Panc1 (cell line): ENCODE results near the gene STX18. TPM values are rescaled to one million over a fixed set of nuclear protein-coding genes. Genes with fewer than 3 reads are reported as not detected.

Experiments
- ATAC-seq: fragments of 200-7000 bp; cut with Tn5 transposase; 2 replicates; pipeline ENCODE4 v1.9.1; 2020; ENCODE audit warnings: mild to moderate bottlenecking, moderate library complexity
- BruUV-seq: library from RNA; stranded (reverse); fragments of 400-500 nt; replicated peaks from 2 replicates; lab custom pipeline; 2021; lab: Mats Ljungman, UMichigan
- CTCF ChIA-PET: fragments of 300-600 bp; sonication (Branson Sonifier 250); formaldehyde crosslinking; loops from one replicate; lab custom pipeline; 2022; ENCODE audit warnings: antibody characterized with exemption; lab: Charles Lee
- POLR2A ChIA-PET: fragments of 300-600 bp; sonication (Branson Sonifier 250); formaldehyde crosslinking; loops from one replicate; lab custom pipeline; 2022; ENCODE audit warnings: antibody characterized with exemption; lab: Charles Lee
- DNase-seq: peaks from one replicate; pipeline ENCODE4 v3.0.0-alpha.2; 2010; ENCODE audit warnings: low read depth, low spot score
- H3K27ac ChIP-seq: 2 replicates; pipeline ENCODE4 v1.5.1; 2011; ENCODE audit warnings: mild to moderate bottlenecking, low read length, inconsistent platforms
- H3K27me3 ChIP-seq: fragments of 200-500 bp; sonication (Bioruptor generic); 2 replicates; pipeline ENCODE4 v1.6.0; 2014; ENCODE audit warnings: low read length, inconsistent platforms; ENCODE audit not compliant: control insufficient read depth, insufficient read depth
- H3K36me3 ChIP-seq: fragments of 200-500 bp; sonication (Bioruptor generic); 2 replicates; pipeline ENCODE4 v1.5.1; 2014; ENCODE audit warnings: inconsistent platforms, mild to moderate bottlenecking, low read length, moderate library complexity; ENCODE audit not compliant: control insufficient read depth, insufficient read depth
- H3K4me1 ChIP-seq: 2 replicates; pipeline ENCODE4 v1.5.1; 2011; ENCODE audit warnings: inconsistent platforms, mild to moderate bottlenecking, low read length, moderate library complexity; ENCODE audit not compliant: control insufficient read depth, insufficient read depth
- H3K4me3 ChIP-seq, 2 experiments: 2 replicates each; pipeline ENCODE4 v1.5.1; 2011 to 2012; ENCODE audit warnings: low read depth in 2 of 2, low read length in 2 of 2, mild to moderate bottlenecking in 2 of 2, inconsistent platforms in 1 of 2, moderate library complexity in 1 of 2
- H3K9me3 ChIP-seq: fragments of 200-500 bp; sonication (Bioruptor generic); 2 replicates; pipeline ENCODE4 v1.5.1; 2014; ENCODE audit warnings: low read depth, mild to moderate bottlenecking, inconsistent platforms, low read length, moderate library complexity; ENCODE audit not compliant: control insufficient read depth, insufficient read depth
- CTCF ChIP-seq: fragments of 450-650 bp; IDR thresholded peaks from 2 replicates; pipeline ENCODE4 v1.5.1; 2017; ENCODE audit warnings: mild to moderate bottlenecking
- POLR2AphosphoS5 ChIP-seq: IDR thresholded peaks from 2 replicates; pipeline ENCODE4 v1.6.1; 2012; ENCODE audit warnings: mild to moderate bottlenecking, low read depth, low read length, moderate library complexity
- REST ChIP-seq, 2 experiments: IDR thresholded peaks; 2 replicates each; pipeline ENCODE4 v1.6.1; 2011 to 2012; ENCODE audit warnings: low read depth in 2 of 2, control low read depth in 1 of 2, low read length in 1 of 2, mild to moderate bottlenecking in 1 of 2, moderate library complexity in 1 of 2; ENCODE audit not compliant: insufficient read depth in 1 of 2
- SIN3A ChIP-seq: IDR thresholded peaks from 2 replicates; pipeline ENCODE4 v1.6.1; 2012; ENCODE audit warnings: low read depth, mild to moderate bottlenecking, low read length, moderate library complexity, borderline replicate concordance; ENCODE audit not compliant: insufficient read depth
- TCF7L2 ChIP-seq: IDR thresholded peaks from 2 replicates; pipeline ENCODE4 v1.6.1; 2011; ENCODE audit warnings: mild to moderate bottlenecking, low read depth, low read length, inconsistent platforms
- in situ Hi-C: cut with HindIII; loops from 2 replicates; pipeline ENCODE4 v1.10.0; 2016; ENCODE audit warnings: low sequenced_read_pairs, low pct_unique_long_range_greater_than_20kb
- intact Hi-C: fragments of 100-400 bp; cut with micrococcal nuclease; formaldehyde crosslinking; loops from one replicate; pipeline ENCODE4 v1.10.0; 2022; ENCODE audit not compliant: unreplicated experiment
- total RNA-seq: library from RNA; stranded (reverse); gene quantifications from one replicate; pipeline ENCODE4 v1.2.1, GENCODE V29; 2021; ENCODE audit not compliant: unreplicated experiment

Gene STX18
- total RNA-seq, 1 experiment from 2014 or later = 15.0 TPM

GRCh38 chr4:4496592-4497372 is 45.1 kb downstream of the STX18 start:
- no TSS peak for BruUV-seq
- ATAC-seq (no peak), DNase-seq (no peak)
- intact Hi-C loops (no loop called here), in situ Hi-C loops (no loop called here)
- H3K27ac ChIP-seq = no peak overlapping the region
- H3K9me3 ChIP-seq = no peaks in the 10 kb centered on the region
- ChIA-PET CTCF (no interaction called here), POLR2A (no interaction called here)
- H3K27me3 ChIP-seq = no peaks in the 10 kb centered on the region
- no peaks in the 10 kb centered on the region for H3K36me3 ChIP-seq
- no peak overlapping the region for H3K4me3 ChIP-seq
- TF ChIP-seq SIN3A (no peak), POLR2AphosphoS5 (no peak), REST (IDR thresholded peaks at IDR 0.05; ENCODE audit: insufficient read depth in 1 of 2, low read depth in 2 of 2, low read length in 1 of 2) (no peak), TCF7L2 (no peak), CTCF (no peak)
- peaks cover 2% of the 10 kb centered on the region; the same call in 1 of the 2 replicates for H3K4me1 ChIP-seq

GRCh38 chr4:4494882-4495281 is 47.0 kb downstream of the STX18 start:
- Histone ChIP-seq H3K9me3 (no peaks in the 10 kb centered on the region), H3K27ac (no peak overlapping the region), H3K27me3 (no peaks in the 10 kb centered on the region), H3K36me3 (no peaks in the 10 kb centered on the region), H3K4me3 (no peak overlapping the region), H3K4me1 (peaks cover 6% of the 10 kb centered on the region)
- TF ChIP-seq TCF7L2 (no peak), REST (IDR thresholded peaks at IDR 0.05; ENCODE audit: insufficient read depth in 1 of 2, low read depth in 2 of 2, low read length in 1 of 2) (no peak), CTCF (no peak), SIN3A (no peak), POLR2AphosphoS5 (no peak)
- in situ Hi-C loops (no loop called here), intact Hi-C loops (no loop called here)
- DNase-seq = no peak
- no TSS peak for BruUV-seq
- ChIA-PET POLR2A (interaction anchor here (0.8 kb wide), 1 partner anchor 13 kb away, joined by 3 read pairs; no protein-coding TSS in a partner anchor), CTCF (no interaction called here)
- ATAC-seq = no peak
